Thoracic aorta (tissue), 2 donors: ENCODE data around the gene ALDH3B2. TPM values are rescaled to one million over a fixed set of nuclear protein-coding genes. Genes with fewer than 3 reads are reported as not detected.

Source experiments
- ATAC-seq: fragments of 150-250 bp; one replicate; pipeline ENCODE4 v1.8.0; 2017; ENCODE audit warnings: low read depth; ENCODE audit not compliant: insufficient number of reproducible peaks, low FRiP score
- DNase-seq: peaks from one replicate; pipeline ENCODE4 v3.0.0-alpha.2; 2020; ENCODE audit warnings: low spot score
- H3K27ac ChIP-seq, 2 donors: fragments of 200-600 bp; sonication (generic); 1 replicate in 1 of 2; 2 replicates in 1 of 2; pipeline ENCODE4 v1.5.1; 2016; ENCODE audit warnings: mild to moderate bottlenecking in 2 of 2, moderate library complexity in 2 of 2
- H3K27me3 ChIP-seq: fragments of 200-600 bp; sonication (generic); replicated peaks from 2 replicates; pipeline ENCODE4 v1.6.0; 2016; ENCODE audit warnings: mild to moderate bottlenecking; ENCODE audit not compliant: insufficient read depth
- H3K36me3 ChIP-seq: fragments of 200-600 bp; sonication (generic); one replicate; pipeline ENCODE4 v1.5.1; 2016
- H3K4me1 ChIP-seq, 2 donors: fragments of 200-600 bp; sonication (generic); 1 replicate in 1 of 2; 2 replicates in 1 of 2; pipeline versions ENCODE4 v1.5.1 to v1.6.0; 2016; ENCODE audit warnings: low read depth in 2 of 2, mild to moderate bottlenecking in 1 of 2; ENCODE audit not compliant: control insufficient read depth in 1 of 2
- H3K4me3 ChIP-seq: fragments of 200-600 bp; sonication (generic); 2 replicates; pipeline ENCODE4 v1.5.1; 2016; ENCODE audit warnings: mild to moderate bottlenecking
- H3K9me3 ChIP-seq: fragments of 200-600 bp; sonication (generic); 2 replicates; pipeline ENCODE4 v1.5.1; 2016
- CTCF ChIP-seq: fragments of 200-600 bp; sonication (generic); IDR thresholded peaks from one replicate; pipeline ENCODE4 v1.5.1; 2019; ENCODE audit warnings: antibody characterized with exemption
- total RNA-seq, 2 donors: library from RNA; depleted of rRNA; stranded (reverse); fragments of >200 nt; gene quantifications; one replicate each; pipeline versions ENCODE4 v1.1.0 to v1.2.3, GENCODE V29; 2016

The ALDH3B2 gene
- total RNA-seq, 2 donors from 2014 or later, result not detected

- H3K9me3 ChIP-seq, result no peaks in the 10 kb centered on the region
- H3K36me3 ChIP-seq, result peaks cover 12% of the 10 kb centered on the region
- peaks cover 3 to 14% of the 10 kb centered on the region in 2 donors for H3K4me1 ChIP-seq
- H3K4me3 ChIP-seq, result no peak overlapping the region
- H3K27ac ChIP-seq, result no peak overlapping the region
- peak; percentile 6 for ATAC-seq
- DNase-seq, result no peak
- no peaks in the 10 kb centered on the region for H3K27me3 ChIP-seq
- peak; percentile 37 for TF ChIP-seq CTCF
Observed at GRCh38 chr11:67614730-67615714, 59.4 kb downstream of the ALDH3B2 start.

- H3K27ac ChIP-seq, result peak overlapping the region in 1 of 2 donors; percentile 38
Observed at GRCh38 chr11:67613960-67614715, 60.3 kb downstream of the ALDH3B2 start.

DNA sequence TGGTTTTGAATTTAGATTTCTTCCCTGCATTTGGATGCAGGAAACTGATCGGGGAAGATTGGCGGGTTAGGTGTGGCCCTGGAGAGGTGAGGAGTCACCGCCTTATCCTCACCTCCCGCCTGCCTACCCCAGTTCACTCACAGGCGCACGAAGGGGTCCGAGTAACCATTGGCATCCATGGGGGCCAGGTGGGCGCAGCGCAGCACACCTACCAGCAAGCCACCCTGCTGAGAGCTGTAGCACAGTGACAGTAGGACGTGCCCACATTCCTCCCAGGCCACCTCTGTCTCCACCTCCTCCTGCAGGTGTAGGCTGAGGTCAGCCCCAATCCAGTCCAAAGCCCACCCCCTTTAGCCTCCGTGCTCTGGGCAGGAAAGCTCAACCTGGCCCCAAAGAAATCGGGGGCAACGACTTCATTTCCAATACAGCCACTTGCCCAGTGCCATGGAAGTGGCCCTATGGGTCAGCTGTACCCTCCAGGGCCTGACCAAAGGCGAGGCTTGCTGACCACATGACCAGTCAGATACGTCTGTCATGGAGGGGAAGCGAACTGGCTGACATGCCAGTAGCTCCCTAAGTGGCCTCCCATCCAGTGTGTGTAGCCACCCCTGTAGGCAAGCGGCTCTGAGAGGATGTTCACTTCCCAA, 61.0 kb downstream of the ALDH3B2 start:
- no peak for DNase-seq

More at GRCh38 chr11:67613960-67614715, 60.3 kb downstream of the ALDH3B2 start:
- peaks cover 17% of the 10 kb centered on the region for H3K36me3 ChIP-seq
- no peaks in the 10 kb centered on the region for H3K27me3 ChIP-seq
- H3K9me3 ChIP-seq, result no peaks in the 10 kb centered on the region
- peaks cover 3 to 14% of the 10 kb centered on the region in 2 donors for H3K4me1 ChIP-seq
- no peak for ATAC-seq
- H3K4me3 ChIP-seq, result peak overlapping the region; percentile 73
- peak; percentile 74 for TF ChIP-seq CTCF
- DNase-seq, result no peak

GRCh38 chr11:67612751-67613150, 61.7 kb downstream of the ALDH3B2 start:
- DNase-seq (no peak), ATAC-seq (no peak)
- no peak overlapping the region for H3K27ac ChIP-seq
- no peaks in the 10 kb centered on the region for H3K9me3 ChIP-seq
- no peak for TF ChIP-seq CTCF
- H3K4me1 ChIP-seq, result peaks cover 5 to 15% of the 10 kb centered on the region in 2 donors
- no peaks in the 10 kb centered on the region for H3K27me3 ChIP-seq
- no peak overlapping the region for H3K4me3 ChIP-seq
- peaks cover 19% of the 10 kb centered on the region for H3K36me3 ChIP-seq

More for the DNA sequence above, 61.0 kb downstream of the ALDH3B2 start:
- peak overlapping the region; percentile 73 for H3K4me3 ChIP-seq
- no peaks in the 10 kb centered on the region for H3K27me3 ChIP-seq
- TF ChIP-seq CTCF, result no peak
- peak overlapping the region in 1 of 2 donors; percentile 38 for H3K27ac ChIP-seq
- no peaks in the 10 kb centered on the region for H3K9me3 ChIP-seq
- ATAC-seq, result no peak
- H3K36me3 ChIP-seq, result peaks cover 19% of the 10 kb centered on the region
- H3K4me1 ChIP-seq, result peaks cover 3 to 14% of the 10 kb centered on the region in 2 donors

Other genes starting within 250 kb of the ALDH3B2 start
- gene RPS6KB2, start 246.1 kb downstream of the ALDH3B2 start, total RNA-seq, result 10 to 100 TPM; 68.3 to 69.3 TPM
- gene PTPRCAP, start 236.9 kb downstream of the ALDH3B2 start, total RNA-seq, result 1 to 10 TPM; 4.0 to 7.2 TPM
- gene CORO1B, start 231.1 kb downstream of the ALDH3B2 start, total RNA-seq, result 10 to 100 TPM; 50.0 to 88.3 TPM
- not detected for gene GPR152, start 221.9 kb downstream of the ALDH3B2 start, total RNA-seq
- 1 to 10 TPM; 5.3 to 5.7 TPM for gene CABP4, start 219.3 kb downstream of the ALDH3B2 start, total RNA-seq
- gene TMEM134, start 205.4 kb downstream of the ALDH3B2 start, total RNA-seq, result 10 to 100 TPM; 66.7 to 67.7 TPM
- gene AIP, start 191.6 kb downstream of the ALDH3B2 start, total RNA-seq, result 10 to 100 TPM; 64.8 to 76.9 TPM
- 10 to 100 TPM; 27.1 to 32.5 TPM for gene PITPNM1, start 169.3 kb downstream of the ALDH3B2 start, total RNA-seq
- gene CDK2AP2, start 166.5 kb downstream of the ALDH3B2 start, total RNA-seq, result 10 to 100 TPM; 53.3 to 73.4 TPM
- gene CABP2, start 151.2 kb downstream of the ALDH3B2 start, total RNA-seq, result not detected
- 100 to 1,000 TPM; 272 to 744 TPM for gene GSTP1, start 90.8 kb downstream of the ALDH3B2 start, total RNA-seq
- 100 to 1,000 TPM; 240 to 252 TPM for gene NDUFV1, start 67.7 kb downstream of the ALDH3B2 start, total RNA-seq
- 1 to 10 TPM; 5.7 to 6.1 TPM for gene NUDT8, start 44.7 kb downstream of the ALDH3B2 start, total RNA-seq
- not detected for gene TBX10, start 34.9 kb downstream of the ALDH3B2 start, total RNA-seq
- gene ACY3, start 23.9 kb downstream of the ALDH3B2 start, total RNA-seq, result not detected